Fibroblast of skin of scalp (primary cell): ENCODE results near the gene CCP110.
"Not testable (repeated sequence)": the region's sequence is repeated elsewhere in the genome, so short reads cannot be mapped to it uniquely, and the experiment has no call there.

ENCODE experiments used
- DNase-seq: peaks from one replicate; pipeline ENCODE4 v3.0.0-alpha.2; 2013

Gene CCP110

DNA sequence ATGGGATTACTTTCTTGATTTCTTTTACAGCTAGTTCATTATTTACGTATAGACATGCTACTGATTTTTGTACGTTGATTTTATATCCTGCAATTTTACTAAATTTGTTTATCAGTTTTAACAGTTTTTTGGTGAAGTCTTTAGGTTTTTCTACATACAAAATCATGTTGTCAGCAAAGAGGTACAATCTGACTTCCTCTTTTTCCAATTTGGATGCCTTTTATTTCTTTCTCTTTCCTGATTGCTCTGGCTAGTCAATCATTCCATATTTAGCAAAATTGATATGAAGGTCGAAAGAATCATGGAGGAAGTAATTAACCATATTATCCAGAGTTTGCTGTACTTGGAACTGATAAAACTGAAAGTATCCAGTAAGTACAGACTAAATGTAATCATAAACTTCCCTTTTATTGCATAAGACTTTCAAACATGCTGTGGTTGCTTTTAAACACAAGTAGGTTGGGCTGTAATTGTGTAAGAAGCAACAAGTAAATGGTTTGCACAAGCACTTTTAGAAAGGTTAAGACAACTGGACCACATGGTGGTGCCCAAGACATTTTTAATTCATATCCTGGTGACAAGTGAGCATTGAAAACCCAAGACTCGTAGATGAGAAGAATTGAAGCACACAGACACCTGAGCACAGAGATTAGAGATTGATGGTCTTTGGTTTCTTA lies 10.2 kb upstream of the CCP110 start:
- no peak for DNase-seq

DNA sequence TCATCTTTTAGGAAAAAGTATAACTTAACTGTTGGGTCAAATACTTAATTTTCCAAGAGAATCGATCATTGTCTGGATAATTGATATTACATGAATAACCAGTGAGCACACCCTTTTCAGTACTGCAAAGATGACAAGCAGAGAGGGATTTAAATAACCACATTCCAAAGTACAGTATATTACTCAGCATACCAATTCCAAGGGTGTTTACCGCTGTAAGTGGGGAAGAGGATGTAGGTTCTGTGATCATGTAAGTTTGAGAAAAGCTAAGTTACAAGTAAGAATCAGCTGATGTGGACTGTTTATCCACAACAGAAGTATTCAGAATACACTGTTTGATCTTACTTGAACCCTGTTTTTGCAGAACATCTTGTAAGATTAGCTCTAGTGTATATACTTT lies 8.0 kb upstream of the CCP110 start:
- no peak for DNase-seq

DNA sequence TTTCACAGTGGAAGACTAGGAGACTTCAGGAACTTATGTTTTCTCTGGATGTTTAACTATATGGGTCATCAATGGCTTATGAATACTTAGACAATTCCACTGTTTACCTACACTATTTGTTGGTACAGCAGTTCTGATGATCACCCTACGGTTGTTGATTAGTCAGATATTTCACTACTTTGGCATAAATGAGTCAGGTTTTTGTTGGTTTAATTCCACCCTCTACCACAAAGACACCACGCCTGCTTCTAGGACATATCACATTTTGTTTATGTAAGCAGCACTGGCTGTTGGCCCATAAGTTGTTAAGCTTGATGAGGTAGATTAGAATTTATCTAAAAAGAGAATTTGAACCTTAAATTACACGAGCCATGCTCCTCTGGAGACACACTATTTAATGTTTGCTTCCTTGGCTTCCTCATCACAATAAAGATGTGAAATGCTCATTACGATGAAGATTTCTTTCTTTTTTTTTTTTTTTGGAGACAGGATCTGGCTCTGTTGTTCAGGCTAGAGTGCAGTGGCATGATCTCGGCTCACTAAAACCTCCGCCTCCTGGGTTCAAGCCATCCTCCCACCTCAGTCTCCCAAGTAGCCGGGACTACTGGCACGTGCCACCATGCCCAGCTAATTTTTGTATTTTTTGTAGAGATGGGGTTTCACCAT lies 6.2 kb upstream of the CCP110 start:
- no peak for DNase-seq

DNA sequence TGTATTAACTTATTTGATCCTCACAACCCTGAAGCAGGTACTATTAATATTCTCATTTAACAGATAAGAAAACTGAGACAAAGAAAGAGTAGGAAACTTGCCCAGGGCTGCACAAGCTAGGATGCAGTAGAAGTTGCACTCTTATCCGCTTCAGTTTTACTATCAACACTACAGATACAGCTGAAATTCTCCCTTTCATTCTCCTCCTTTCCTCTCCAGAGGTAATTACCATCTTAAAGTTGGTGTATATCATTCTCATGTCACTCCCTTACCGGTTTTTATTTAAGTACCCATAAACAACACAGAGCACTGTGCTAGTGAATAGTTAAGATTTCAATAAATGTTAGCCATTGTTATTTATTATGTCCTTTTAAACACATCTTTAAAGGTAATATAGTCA lies 5.4 kb upstream of the CCP110 start:
- DNase-seq, result no peak

DNA sequence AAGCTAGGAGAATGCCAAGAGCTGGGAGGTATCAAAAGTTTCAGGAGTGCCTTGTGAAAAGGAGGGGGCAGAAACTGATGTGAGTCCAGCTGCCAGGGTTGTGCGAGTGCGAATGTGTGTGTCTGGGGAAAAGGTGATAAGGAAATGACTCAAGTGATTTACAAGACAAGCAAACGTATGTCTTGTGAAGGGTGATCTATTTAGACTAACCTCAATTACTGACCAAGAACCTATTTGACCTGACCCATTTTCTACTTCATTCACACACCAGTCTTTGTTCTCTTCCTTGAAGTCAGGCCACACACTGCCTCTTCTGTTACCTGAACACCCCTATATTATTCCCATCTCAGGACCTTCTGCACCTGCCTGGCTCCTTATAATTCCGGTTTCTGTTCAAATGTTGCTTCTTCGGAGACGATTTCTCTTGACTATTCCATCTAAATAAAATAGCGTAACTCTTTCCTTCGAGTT lies 2.8 kb upstream of the CCP110 start:
- DNase-seq, result no peak

DNA sequence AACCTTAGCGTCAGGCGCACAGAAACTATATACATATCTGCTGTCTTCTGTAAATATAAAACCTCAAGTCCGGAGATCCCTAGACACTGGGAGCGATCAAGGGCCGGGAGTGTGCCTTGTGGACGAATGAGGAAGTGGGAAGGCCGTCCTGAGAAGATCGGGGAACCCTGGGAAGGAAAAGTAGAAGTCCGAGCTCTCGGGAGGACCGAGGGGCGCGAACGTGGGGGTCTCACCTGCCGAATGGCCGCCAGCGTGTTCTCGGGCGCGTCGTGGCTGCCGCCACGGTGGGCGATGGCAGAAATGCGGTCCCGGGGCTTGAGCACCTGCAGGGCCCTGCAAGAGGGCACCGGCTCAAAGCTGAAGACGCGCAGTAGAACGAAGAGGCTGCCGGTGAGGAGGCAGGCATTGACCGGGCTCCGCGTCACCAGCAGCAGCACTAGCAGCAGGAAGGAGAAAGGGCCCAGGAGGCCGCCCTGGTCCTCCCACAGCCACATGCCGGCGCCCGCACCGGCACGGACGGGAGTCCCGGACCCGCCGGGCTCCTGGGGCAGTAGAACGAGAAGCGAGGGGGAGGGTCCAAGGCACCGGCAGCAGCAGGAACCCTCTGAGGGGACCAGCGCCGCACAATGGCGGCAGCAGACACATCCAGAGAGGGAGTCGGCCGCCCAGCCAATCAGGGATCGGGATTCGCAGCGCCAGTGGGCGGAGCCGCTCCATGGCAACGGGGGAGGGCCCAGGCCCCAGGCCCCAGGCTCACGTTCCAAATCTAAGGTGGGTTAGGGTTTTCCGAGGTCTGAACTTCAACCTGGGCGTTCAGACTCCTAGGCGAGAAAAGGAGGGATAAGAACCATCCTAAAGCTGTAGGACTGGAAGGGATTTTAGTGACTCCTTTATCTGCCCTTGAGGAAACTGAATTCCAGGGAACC lies 2.0 kb upstream of the CCP110 start, which contains the start of gene GDE1:
GDE1 (minus strand) TSS at position 628 of the 926 bp plus-strand sequence; CDS start at position 494, 134 bp downstream.
- DNase-seq, result peak; percentile 91

DNA sequence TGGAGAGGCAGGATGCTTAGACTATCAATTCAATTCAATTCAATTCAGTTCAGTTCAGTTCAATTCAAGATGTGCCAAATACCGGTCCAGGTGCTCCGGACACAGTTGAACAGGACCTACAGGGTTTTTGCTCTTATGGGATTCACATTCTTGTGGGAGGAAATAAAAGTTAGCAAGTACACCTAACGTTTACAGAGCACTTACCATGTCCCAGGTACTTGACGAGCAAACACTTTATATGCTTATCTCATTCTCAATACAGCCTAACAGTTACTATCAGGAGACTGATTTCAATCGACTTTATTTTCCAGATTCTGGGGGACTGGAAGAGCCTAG lies 1.4 kb upstream of the CCP110 start:
- DNase-seq, result no peak

DNA sequence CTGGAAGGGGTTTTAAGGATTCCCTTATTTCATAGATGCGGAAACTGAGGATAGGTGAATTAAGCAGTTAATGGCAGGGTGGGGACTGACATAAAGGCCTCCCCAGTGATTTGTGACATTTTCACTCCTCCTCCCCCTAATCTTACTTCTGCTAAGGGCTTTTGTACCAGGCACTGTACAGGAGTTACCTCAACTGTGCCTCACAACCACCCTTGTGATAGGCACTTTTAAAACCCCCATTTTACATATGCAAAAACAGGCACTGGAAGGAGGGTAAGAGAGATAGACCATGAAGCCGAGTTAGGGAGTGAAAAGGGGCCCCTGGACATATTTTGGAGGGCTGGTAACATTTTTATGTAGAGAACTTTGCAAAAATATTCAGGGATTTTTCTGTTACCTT lies 982 bp upstream of the CCP110 start:
- no peak for DNase-seq

DNA sequence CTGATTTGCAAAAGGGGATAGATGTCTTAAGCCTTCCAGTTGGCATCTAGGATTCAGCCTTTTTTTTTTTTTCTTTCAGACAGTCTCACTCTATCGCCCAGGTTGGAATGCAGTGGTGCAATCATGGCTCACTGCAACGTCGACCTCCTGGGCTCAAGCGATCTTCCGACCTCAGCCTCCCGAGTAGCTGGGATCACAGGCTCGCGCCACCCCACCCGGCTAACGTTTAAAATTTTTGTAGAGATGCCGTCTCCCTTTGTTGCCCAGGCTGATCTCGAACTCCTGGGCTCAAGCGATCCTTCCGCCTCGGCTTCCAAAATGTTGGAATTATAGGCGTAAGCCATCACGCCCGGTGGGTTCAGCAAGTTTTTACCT lies 571 bp upstream of the CCP110 start:
- DNase-seq, result no peak

DNA sequence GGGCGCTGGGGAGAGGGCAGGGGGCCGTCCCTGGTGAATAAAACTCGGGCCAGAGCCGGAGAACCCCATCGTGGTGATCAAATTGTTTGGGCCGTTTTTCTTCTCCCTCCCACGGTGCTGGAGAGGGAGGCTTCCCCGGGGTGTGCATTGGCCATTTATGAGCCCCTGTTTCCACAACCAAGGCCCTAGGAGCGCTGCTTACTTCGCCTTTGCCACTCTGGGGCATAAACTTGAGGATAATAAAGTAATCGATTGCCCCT lies 544 bp downstream of the CCP110 start:
- no peak for DNase-seq

DNA sequence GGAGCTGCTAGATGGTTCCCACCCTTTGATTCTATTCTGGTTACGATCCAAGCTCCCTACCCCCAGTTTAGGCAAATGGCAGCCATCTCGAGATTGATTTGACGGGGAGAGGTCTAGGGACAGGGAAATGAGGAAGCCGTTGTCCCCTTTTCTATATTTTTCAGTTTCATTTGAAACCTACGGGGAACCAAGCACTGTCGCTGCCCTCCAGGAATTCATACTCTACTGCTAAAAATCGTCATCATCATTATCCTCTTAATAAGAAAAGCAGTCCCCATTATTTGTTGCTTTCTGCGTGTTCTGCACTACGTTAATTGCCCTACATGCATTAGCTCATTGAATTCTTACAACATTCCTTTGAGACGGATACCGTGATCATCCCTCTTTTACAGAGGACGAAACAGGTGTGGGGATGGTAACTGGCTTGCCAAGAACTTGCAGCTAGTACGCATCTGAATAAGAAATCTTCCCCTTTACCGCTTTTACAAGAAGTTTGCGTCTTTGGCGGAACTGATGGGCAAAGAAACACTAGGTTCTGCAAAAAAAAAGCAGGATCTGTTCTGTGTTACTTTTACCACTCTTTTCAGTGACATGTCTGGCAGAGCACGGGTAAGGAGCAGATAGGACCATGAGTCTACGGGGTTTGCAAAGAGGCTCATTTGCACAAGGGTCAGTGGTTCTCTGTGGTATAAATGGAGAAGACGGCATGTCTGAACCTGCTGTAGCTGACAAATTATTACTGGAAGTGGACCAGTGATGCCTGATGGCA lies 1.1 kb downstream of the CCP110 start:
- DNase-seq, result no peak

DNA sequence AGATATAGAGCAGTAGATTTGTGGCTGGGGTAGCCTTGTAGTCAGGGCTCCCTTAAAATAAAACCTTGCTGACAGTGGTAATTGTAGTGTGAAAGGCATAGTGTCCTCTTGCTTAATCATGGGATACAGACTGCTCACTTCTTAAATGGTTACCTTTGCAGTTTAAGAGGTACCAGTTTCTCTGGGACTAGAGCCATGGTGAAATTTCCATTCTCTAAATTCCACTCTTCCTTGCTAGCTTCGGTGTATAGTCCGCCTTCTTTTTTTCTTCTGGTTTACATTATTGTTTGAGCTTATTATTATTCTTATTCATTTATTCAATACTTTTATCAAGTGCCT lies 1.6 kb downstream of the CCP110 start:
- no peak for DNase-seq

DNA sequence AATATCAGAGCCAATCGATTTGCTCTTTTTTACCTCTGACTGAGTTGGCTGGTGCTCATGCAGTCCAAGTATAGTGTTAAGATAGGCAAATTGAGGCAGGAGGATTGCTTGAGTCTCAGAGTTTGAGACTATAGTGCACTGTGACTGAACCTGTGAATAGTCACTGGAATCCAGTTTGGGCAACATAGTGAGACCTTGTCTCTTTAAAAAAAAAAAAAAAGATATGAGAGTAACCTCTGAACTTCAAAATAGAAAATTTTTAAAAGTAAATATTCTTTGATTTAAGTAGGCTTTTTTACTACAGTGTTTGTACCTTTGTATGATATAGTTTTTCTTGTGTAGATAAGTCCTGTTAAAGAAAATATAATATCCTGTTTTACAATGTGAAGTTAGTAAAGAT lies 3.4 kb downstream of the CCP110 start:
- DNase-seq, result no peak

DNA sequence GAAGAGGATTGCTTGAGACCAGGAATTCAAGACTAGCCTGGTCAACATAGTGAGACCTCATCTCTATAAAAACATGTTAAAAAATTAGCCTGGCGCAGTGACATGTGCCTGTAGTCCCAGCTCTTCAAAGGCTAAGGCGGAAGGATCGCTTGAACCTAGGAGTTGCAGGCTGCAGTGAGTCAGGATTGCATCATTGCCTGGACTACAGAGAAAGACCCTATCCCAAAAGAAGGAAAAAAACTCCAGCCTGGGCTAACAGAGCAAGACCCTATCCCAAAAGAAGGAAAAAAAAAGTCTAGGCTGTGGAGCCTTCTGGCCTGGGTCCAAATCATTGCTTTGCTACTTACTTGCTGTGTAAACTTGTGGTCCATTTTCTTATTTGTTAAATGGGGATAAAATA lies 4.9 kb downstream of the CCP110 start:
- no peak for DNase-seq

DNA sequence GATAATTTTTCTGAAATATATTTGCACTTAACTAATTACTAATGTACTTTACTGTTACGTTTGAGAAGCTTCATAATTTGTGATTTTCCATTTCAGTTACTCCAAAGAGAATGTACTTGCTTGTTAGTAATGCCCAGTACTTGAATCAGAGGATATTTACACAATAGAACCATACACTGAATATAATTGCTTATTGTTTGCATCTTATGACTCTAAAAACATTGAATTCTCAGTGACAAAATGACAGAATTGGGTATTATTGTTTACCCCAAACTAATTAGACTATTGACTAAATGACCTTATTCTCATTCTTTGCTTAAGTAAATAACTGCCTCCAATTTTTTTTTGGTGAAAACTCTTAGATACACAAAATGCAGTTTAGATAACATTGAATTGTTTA lies 8.9 kb downstream of the CCP110 start:
- DNase-seq, result no peak

DNA sequence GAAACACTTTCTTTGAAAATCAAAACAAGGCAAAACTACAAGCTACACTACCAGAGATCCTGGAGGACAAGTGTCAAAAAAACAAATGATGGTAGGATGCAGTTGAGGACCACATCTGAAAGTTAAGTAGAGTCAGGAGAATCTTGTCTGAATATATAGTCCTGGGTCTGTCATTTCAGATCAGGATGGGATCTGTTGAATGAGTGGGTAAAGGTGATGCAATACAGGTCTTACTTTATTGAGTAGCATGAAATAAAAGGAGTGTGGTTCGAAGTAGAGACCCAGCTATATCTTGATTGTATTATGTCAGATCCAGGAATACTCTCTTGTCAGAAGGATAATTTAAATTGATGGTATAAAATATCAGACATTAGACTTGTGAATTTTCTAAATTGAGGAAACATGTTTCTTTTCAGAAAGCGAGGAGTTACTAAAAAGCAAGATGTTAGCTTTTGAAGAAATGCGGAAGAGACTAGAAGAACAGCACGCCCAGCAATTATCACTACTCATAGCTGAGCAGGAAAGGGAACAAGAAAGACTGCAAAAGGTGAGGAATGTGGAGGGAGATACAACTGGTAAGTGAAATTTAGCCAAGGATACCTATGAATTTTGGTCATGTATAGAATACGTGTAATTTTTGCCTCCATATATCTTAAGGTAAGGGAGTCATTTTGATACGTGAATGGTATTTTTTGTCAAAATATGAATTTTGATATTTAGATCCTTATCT lies 16.7 kb downstream of the CCP110 start:
- no peak for DNase-seq

DNA sequence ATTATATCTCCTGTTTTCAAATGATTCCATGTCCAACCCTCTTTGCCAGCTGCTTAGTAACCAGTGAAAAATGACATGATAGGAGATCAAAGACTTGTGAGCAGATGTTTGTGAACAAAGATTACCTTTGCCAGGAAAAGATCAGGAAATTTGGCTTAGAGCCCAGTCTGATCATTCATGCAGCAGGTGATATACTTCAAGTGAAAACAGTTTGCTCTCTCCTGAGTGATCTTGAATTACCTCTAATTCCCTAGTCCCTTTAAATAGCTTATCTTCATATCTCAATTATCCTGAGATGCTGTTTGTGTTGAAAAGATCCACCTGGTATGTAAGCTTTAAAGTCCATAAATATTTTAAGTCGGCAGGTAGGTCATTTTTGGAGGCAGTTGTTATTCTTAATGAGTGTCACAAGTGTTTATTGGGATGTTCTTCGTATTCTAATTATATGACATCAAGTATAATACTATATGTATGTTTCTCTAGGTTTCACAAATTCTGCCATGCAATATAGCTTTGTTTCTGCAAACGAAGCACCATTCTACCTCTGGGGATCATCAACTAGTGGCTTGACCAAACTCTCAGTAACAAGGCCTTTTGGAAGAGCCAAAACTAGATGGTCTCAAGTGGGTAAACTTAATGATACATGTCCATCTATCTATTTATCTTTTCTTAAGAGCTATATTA lies 18.5 kb downstream of the CCP110 start:
- no peak for DNase-seq

DNA sequence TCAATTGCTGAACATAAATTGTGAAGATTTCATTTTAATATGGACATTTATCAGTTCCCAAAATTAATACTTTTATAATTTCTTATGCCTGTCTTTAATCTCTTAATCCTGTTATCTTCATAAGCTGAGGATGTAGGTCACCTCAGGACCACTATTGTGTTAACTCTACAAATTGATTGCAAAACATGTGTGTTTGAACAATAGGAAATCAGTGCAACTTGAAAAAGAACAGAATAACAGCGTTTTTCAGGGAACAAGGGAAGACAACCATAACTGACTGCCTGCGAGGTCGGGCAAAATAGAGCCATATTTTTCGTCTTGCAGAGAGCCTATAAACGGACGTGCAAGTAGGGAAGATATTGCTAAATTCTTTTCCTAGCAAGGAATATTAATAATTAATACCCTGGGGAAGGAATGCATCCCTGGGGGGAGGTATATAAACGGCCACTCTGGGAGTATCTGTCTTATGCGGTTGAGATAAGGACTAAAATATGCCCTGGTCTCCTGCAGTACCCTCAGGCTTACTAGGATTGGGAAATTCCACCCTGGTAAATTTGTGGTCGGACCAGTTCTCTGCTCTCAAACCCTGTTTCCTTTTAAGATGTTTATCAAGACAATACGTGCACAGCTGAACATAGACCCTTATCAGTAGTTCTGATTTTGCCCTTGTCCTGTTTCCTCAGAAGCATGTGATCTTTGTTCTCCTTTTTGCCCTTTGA lies 19.7 kb downstream of the CCP110 start:
- DNase-seq, result not testable (repeated sequence)

DNA sequence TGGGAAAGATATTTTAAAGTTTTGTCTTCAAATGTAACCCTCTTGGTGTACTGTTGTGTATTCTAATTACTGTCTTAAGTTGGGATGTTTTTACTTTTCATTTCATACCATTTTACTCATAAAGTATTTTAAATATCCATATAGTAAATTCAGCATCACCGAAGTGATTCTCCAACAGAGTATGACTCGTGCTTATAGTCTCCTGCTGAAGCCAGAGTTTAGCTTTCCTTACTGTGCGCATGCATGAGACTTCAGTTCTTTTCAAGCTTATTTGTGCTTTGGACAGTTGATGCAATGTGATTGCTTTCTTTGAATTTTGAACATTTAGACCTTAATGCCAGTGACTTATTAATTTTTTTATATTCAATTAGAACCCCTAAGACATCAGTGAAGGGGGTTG lies 24.4 kb downstream of the CCP110 start:
- DNase-seq, result no peak

DNA sequence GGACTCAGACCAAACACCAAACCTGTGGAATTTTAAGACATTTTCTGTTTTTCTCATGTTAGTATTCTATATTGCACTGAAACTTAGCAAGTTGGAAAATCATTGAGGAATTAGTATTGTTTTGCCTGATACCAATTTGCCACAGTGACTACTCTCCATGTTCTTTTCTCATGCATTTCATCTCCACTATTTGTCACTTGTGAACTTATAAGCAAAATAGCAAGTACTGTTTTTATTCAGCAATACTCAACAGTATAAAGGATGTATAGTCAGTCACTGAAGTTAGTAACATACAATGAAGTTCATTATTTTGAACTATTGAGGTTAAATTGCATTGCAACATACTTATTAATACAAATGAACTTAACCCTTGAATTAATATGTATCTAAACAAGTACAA lies 25.9 kb downstream of the CCP110 start:
- no peak for DNase-seq
